ENCODE measurements around the gene KIF5C.

DNA sequence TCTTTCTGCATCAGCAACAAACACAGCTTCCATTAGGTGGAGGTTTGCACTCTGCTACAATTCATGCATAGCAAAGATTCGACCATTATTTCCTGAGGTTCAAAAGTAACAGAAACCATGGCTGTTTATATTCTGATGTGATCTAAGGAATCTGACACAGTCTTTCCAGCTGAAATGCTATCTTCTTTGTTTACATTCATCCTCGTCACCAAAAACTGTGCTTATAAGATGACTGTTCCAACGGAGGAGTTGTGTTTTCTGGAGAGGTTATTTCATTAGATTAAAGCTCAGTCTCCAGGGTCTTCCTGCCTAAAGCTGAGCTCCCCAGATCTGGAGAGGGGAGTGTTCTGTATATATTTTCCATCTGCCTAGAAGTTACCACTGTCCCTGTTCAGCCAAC, 118.3 kb downstream of the KIF5C start:
- TF ChIP-seq, protein P1, sequence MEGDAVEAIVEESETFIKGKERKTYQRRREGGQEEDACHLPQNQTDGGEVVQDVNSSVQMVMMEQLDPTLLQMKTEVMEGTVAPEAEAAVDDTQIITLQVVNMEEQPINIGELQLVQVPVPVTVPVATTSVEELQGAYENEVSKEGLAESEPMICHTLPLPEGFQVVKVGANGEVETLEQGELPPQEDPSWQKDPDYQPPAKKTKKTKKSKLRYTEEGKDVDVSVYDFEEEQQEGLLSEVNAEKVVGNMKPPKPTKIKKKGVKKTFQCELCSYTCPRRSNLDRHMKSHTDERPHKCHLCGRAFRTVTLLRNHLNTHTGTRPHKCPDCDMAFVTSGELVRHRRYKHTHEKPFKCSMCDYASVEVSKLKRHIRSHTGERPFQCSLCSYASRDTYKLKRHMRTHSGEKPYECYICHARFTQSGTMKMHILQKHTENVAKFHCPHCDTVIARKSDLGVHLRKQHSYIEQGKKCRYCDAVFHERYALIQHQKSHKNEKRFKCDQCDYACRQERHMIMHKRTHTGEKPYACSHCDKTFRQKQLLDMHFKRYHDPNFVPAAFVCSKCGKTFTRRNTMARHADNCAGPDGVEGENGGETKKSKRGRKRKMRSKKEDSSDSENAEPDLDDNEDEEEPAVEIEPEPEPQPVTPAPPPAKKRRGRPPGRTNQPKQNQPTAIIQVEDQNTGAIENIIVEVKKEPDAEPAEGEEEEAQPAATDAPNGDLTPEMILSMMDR (IDR thresholded peaks at IDR 0.05; ENCODE audit: low read length): no peak
- TF ChIP-seq EZH2 (IDR thresholded peaks at IDR 0.05; ENCODE audit: borderline replicate concordance, low read length): no peak

Measured in OCI-LY1 (cell line).